T-helper 1 cell treated with Interleukin-12 subunit alpha and Interleukin-12 subunit beta and Interleukin-4 antibody, amounts not matched to agents 30 ng/mL and 1 ng/mL, for 36 hours (primary cell): Measurements from ENCODE around the gene OTUD6A. TPM values are rescaled to one million over a fixed set of nuclear protein-coding genes. Genes with fewer than 3 reads are reported as not detected.

Source experiments
- total RNA-seq: library from RNA; stranded (reverse); gene quantifications from 2 replicates; pipeline ENCODE4 v1.2.3, GENCODE V29; 2022

Gene OTUD6A
- total RNA-seq, 1 donor from 2014 or later, result not detected

Other genes starting within 250 kb of the OTUD6A start
- not detected in 2 replicates for gene AWAT2, start 12.5 kb upstream of the OTUD6A start, total RNA-seq
- 41.2 and 45.3 TPM in 2 replicates for gene IGBP1, start 71.0 kb downstream of the OTUD6A start, total RNA-seq
- not detected in 2 replicates for gene DGAT2L6, start 115.0 kb downstream of the OTUD6A start, total RNA-seq
- gene AWAT1, start 172.2 kb downstream of the OTUD6A start, total RNA-seq, result not detected in 2 replicates
- gene P2RY4, start 197.7 kb downstream of the OTUD6A start, total RNA-seq, result 0.34 TPM in 1 of 2 replicates, not detected in the other
- gene ARR3, start 205.9 kb downstream of the OTUD6A start, total RNA-seq, result not detected in 2 replicates
- gene RAB41, start 219.7 kb downstream of the OTUD6A start, total RNA-seq, result not detected in 2 replicates
- gene PDZD11, start 227.5 kb downstream of the OTUD6A start, total RNA-seq, result 32.4 and 36.1 TPM in 2 replicates
- gene KIF4A, start 227.6 kb downstream of the OTUD6A start, total RNA-seq, result 29.6 and 30.0 TPM in 2 replicates